Left lung (tissue), 10 donors: ENCODE results near the gene ORC6. TPM values are rescaled to one million over a fixed set of nuclear protein-coding genes. Genes with fewer than 3 reads are reported as not detected.

Experiments used
- ATAC-seq: fragments of 200-7000 bp; cut with Tn5 transposase; one replicate; pipeline ENCODE4 v1.9.1; 2020; ENCODE audit warnings: moderate library complexity
- DNase-seq, 4 donors: peaks; one replicate each; pipeline ENCODE4 v3.0.0-alpha.2; 2013 to 2020
- H3K27ac ChIP-seq, 2 donors: fragments of 200-600 bp; sonication (generic) in 1 of 2; one replicate each; pipeline versions ENCODE4 v1.5.0 to v1.8.0; 2020 to 2021
- H3K27me3 ChIP-seq, 2 donors: fragments of 200-600 bp; sonication (generic) in 1 of 2; one replicate each; pipeline versions ENCODE4 v1.5.0 to v1.8.0; 2020 to 2021
- H3K36me3 ChIP-seq, 2 donors: fragments of 200-600 bp; sonication (generic) in 1 of 2; one replicate each; pipeline versions ENCODE4 v1.5.0 to v1.8.0; 2020 to 2021
- H3K4me1 ChIP-seq, 2 donors: fragments of 200-600 bp; one replicate each; pipeline ENCODE4 v1.8.0; 2021
- H3K4me3 ChIP-seq, 2 donors: fragments of 200-600 bp; sonication (generic) in 1 of 2; one replicate each; pipeline versions ENCODE4 v1.5.0 to v1.8.0; 2020 to 2021; ENCODE audit warnings: mild to moderate bottlenecking in 1 of 2
- H3K9me3 ChIP-seq, 2 donors: fragments of 200-600 bp; sonication (generic) in 1 of 2; one replicate each; pipeline versions ENCODE4 v1.5.0 to v1.8.0; 2020 to 2021
- intact Hi-C, 2 donors: fragments of 100-400 bp; cut with DNase I; formaldehyde crosslinking; loops; one replicate each; pipeline versions ENCODE4 v1.11.2 to v1.14.2; 2022
- polyA plus RNA-seq, 6 donors: library from polyadenylated mRNA; unstranded; fragments of 120-200 nt; gene quantifications; one replicate each; pipeline ENCODE4 v1.2.1, GENCODE V29; 2013; ENCODE audit not compliant: insufficient read length in 6 of 6
- total RNA-seq, 2 donors: library from RNA; stranded (reverse); fragmentation: NEBNext Ultra II Directional; extraction: Animal tissue kit (Norgen Biotek cat#: 25700); gene quantifications; one replicate each; pipeline ENCODE4 v1.2.1, GENCODE V29; 2021
- TF ChIP-seq, protein P1 (sequence below), 2 donors: fragments of 200-600 bp; sonication (generic) in 1 of 2; IDR thresholded peaks; one replicate each; pipeline versions ENCODE4 v1.5.0 to v1.8.0; 2021; ENCODE audit warnings: antibody characterized with exemption in 2 of 2
- donor health status: DM: no; HTN: yes; CAD: no.
- donor health status: DM: no; HTN: no; CAD: no.

The ORC6 gene
- total and polyA plus RNA-seq, 8 donors = 7.4 to 31.6 (median 25.1) TPM

DNA sequence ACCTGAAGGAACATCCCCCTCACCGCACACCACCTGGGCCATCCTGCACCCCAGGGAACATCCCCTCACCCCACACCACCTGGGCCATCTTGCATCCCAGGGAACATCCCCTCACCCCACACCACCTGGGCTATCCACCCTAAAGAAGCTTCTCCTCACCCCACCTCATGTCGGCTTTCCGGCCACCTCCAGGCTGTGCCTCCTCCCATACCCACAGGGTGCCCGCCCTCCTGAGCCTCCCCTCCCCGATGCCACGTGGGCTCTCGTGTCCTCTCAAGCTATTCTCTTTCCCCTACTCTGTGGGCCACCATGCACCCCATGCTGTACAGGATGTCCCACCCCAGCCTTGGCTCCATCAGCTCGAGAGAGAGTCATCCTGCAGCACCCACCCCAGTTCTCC is 40.7 kb downstream of the ORC6 start:
- Histone ChIP-seq H3K4me1 (no peaks in the 10 kb centered on the region), H3K27me3 (no peaks in the 10 kb centered on the region), H3K4me3 (no peak overlapping the region), H3K9me3 (peaks cover 0 to 6% of the 10 kb centered on the region in 2 donors), H3K27ac (no peak overlapping the region), H3K36me3 (no peaks in the 10 kb centered on the region)
- ATAC-seq (no peak), DNase-seq (no peak)
- TF ChIP-seq, protein P1, sequence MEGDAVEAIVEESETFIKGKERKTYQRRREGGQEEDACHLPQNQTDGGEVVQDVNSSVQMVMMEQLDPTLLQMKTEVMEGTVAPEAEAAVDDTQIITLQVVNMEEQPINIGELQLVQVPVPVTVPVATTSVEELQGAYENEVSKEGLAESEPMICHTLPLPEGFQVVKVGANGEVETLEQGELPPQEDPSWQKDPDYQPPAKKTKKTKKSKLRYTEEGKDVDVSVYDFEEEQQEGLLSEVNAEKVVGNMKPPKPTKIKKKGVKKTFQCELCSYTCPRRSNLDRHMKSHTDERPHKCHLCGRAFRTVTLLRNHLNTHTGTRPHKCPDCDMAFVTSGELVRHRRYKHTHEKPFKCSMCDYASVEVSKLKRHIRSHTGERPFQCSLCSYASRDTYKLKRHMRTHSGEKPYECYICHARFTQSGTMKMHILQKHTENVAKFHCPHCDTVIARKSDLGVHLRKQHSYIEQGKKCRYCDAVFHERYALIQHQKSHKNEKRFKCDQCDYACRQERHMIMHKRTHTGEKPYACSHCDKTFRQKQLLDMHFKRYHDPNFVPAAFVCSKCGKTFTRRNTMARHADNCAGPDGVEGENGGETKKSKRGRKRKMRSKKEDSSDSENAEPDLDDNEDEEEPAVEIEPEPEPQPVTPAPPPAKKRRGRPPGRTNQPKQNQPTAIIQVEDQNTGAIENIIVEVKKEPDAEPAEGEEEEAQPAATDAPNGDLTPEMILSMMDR (IDR thresholded peaks at IDR 0.05) = no peak
- intact Hi-C loops = no loop called here

DNA sequence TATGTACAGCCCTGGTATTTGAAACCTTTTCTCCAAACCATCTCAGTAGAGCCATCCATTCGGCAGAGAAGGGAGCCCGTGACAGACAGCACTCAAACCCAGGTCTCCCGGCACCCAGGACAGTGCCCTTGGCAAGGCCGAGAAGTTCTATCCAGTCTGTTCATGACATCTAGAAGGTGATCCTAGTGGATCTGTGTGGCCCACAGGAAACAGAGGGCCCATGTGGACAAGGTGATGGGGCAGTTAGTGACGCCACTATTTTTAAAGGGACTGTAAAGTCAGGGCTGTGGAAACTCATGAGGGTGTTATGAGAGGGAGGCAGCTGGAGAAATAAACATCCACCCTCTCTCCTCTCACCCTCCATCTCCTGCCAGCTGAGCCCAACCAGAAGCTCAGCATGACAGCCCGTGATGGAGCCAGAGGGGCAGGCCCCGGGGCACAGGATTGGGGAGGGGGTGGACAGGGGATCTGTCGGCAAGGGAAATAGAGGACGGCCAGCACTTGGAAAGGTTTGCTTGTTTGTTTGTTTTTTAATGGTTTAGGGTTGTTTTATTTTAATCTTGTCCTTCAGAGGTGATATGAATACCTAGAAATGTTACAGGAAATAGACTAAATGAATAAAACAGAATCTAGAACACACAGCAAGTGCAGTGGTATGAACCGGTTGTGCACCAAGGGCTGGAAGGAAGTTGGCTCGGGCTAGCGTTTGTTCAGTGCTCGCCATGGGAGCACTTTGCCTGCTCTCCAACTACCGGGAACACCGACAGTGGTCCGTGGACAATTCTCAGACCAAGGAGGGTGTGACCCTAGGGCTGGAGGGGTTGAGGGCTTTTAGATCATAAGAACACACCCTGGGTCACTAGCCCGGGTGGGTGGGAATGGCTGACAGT is 41.6 kb downstream of the ORC6 start:
- TF ChIP-seq, protein P1 (IDR thresholded peaks at IDR 0.05) = no peak
- Histone ChIP-seq H3K4me1 (no peaks in the 10 kb centered on the region), H3K9me3 (no peaks in the 10 kb centered on the region), H3K27me3 (no peaks in the 10 kb centered on the region), H3K4me3 (no peak overlapping the region), H3K36me3 (no peaks in the 10 kb centered on the region), H3K27ac (no peak overlapping the region)
- ATAC-seq = no peak
- no peak for DNase-seq
- intact Hi-C loops = no loop called here

DNA sequence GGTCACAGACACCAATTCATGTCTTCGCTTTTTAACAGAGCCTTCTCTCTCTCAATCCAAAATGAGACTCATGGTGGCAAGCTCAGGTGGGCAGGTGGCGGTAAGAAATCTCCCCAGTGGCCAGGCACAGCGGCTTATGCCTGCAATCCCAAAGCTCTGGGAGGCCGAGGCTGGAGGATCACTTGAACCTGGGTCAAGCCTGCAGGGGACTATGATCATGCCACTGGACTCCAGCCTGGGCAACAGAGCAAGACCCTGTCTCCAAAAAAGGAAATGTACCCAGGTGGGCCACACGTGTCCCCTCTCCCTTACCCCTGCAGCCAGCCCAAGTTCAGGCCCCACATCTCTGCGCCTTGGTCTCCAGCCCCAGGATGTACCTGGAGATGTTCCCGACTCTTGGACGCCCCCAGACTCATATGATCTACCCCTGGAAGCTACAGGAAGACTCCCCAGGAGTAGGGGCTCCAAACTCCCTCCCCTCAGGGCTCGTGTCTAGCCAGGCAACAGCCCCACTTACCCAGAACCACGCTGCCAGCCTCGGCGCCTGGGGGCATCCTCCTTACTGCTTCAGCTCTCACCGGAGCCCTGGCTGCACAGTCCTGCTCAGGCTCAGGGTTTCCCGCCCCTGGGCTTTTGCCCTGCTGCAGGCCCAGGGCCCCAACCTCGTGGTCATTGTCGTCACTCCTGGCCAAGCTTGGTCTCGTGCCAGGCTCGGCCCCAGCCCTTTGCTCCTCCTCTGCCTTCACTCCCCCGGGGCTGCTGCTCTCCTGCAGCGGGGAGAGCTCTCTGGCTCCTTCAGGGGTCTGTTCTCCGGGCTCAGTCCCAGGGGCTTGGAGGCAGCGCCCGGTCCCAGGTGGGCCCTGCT is 42.5 kb downstream of the ORC6 start:
- no peak overlapping the region for H3K27ac ChIP-seq
- H3K4me1 ChIP-seq = no peaks in the 10 kb centered on the region
- H3K4me3 ChIP-seq = no peak overlapping the region
- no peak for ATAC-seq
- no peaks in the 10 kb centered on the region for H3K36me3 ChIP-seq
- H3K9me3 ChIP-seq = no peaks in the 10 kb centered on the region
- intact Hi-C loops = no loop called here
- DNase-seq = no peak
- TF ChIP-seq, protein P1 (IDR thresholded peaks at IDR 0.05) = no peak
- no peaks in the 10 kb centered on the region for H3K27me3 ChIP-seq

DNA sequence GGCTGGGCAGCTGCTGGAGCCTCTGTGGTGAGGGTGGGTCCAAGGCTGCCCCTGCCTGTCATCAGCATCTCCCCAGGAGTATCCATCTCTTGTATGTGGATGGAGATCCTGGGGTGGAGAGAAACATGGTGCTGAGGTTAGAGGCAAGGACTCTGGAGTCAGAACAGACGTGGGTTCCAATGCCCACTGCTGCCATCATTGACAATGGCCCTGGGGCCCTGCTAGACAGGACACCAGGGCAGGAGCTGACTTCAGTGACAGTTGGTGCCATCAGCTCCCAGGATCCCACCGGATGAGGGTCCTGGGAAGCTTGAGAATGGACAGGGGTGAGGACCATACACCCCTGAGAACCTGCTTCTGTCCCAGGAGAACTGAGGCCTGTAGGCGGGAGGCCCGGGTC is 43.1 kb downstream of the ORC6 start:
- H3K27me3 ChIP-seq = no peaks in the 10 kb centered on the region
- intact Hi-C loops = no loop called here
- H3K4me1 ChIP-seq = no peaks in the 10 kb centered on the region
- H3K9me3 ChIP-seq = no peaks in the 10 kb centered on the region
- no peak overlapping the region for H3K4me3 ChIP-seq
- H3K27ac ChIP-seq = no peak overlapping the region
- H3K36me3 ChIP-seq = no peaks in the 10 kb centered on the region
- DNase-seq (no peak), ATAC-seq (no peak)
- TF ChIP-seq, protein P1 (IDR thresholded peaks at IDR 0.05) = no peak

DNA sequence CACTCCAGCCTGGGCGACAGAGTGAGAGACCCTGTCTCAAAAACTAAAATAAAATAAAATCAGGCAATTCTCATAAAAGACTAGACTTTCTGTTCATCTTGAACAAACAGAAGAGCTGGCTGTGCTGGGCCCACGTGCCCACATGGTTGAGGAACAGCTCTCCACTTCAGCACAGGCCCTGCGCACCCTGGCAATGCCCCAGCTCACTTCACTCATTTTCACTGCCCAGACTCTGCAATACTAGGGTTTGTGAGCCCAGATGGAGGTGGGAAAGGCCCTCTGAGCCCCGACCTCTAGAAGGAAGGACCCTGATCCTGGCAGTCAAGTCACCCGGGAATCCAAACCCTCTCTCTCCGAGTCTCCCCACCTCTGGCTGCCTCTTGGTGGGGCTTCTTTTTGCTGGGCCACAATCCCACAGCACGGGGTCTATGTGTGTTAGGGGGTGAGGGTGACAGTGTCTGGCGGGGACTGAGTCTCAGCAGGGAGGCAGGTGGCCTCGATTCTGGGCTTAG is 43.9 kb downstream of the ORC6 start:
- Histone ChIP-seq H3K27ac (no peak overlapping the region), H3K9me3 (no peaks in the 10 kb centered on the region), H3K4me1 (no peaks in the 10 kb centered on the region), H3K4me3 (no peak overlapping the region), H3K36me3 (no peaks in the 10 kb centered on the region), H3K27me3 (no peaks in the 10 kb centered on the region)
- TF ChIP-seq, protein P1 (IDR thresholded peaks at IDR 0.05) = no peak
- no peak for ATAC-seq
- intact Hi-C loops = no loop called here
- no peak for DNase-seq
